ENCODE results near the gene KPTN.

DNA sequence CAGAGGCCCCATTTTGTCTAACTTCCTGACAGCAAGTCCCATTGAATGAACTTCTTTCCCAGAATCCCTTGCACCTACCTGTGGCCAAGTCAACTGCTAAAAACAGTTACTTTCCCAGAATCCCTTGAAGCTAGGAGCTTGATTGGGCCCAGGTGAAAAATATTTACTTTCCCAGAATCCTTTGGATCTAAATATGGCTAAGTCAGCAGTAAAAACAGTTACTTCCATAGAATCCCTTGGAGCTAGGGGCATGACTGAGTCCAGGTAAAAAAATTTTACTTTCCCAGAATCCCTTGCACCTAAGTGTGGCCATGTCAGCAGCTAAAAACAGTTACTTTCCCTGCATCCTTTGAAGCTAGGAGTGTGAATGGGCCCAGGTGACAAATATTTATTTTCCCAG, 51.5 kb downstream of the KPTN start:
- TF ChIP-seq EZH2phosphoT487 (IDR thresholded peaks at IDR 0.05; ENCODE audit: insufficient read depth, low read depth) (no peak), EZH2 (IDR thresholded peaks at IDR 0.05; ENCODE audit: insufficient read depth, poor library complexity, severe bottlenecking) (no peak)
